D341Med (cell line): ENCODE measurements around the gene RAB27A.
A peak's percentile ranks its signal among the peaks of the same experiment; 100 is the strongest.
"Not testable (repeated sequence)": the region's sequence is repeated elsewhere in the genome, so short reads cannot be mapped to it uniquely, and the experiment has no call there.

Experiments used
- DNase-seq: peaks from one replicate; pipeline ENCODE4 v3.0.0; 2012; ENCODE audit warnings: low spot score

RAB27A gene

GRCh38 chr15:55281517-55282228 is 7.9 kb downstream of the RAB27A start:
- DNase-seq = no peak

DNA sequence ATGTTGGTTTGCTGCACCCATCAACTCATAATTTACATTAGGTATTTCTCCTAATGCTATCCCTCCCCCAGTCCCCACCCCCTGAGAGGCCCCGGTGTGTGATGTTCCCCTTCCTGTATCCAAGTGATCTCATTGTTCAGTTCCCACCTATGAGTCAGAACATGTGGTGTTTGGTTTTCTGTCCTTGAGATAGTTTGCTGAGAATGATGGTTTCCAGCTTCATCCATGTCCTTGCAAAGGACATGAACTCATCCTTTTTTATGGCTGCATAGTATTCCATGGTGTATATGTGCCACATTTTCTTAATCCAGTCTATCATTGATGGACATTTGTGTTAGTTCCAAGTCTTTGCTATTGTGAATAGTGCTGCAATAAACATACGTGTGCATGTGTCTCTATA is 9.0 kb downstream of the RAB27A start:
- DNase-seq = not testable (repeated sequence)

GRCh38 chr15:55279746-55280351 is 9.8 kb downstream of the RAB27A start:
- no peak for DNase-seq

DNA sequence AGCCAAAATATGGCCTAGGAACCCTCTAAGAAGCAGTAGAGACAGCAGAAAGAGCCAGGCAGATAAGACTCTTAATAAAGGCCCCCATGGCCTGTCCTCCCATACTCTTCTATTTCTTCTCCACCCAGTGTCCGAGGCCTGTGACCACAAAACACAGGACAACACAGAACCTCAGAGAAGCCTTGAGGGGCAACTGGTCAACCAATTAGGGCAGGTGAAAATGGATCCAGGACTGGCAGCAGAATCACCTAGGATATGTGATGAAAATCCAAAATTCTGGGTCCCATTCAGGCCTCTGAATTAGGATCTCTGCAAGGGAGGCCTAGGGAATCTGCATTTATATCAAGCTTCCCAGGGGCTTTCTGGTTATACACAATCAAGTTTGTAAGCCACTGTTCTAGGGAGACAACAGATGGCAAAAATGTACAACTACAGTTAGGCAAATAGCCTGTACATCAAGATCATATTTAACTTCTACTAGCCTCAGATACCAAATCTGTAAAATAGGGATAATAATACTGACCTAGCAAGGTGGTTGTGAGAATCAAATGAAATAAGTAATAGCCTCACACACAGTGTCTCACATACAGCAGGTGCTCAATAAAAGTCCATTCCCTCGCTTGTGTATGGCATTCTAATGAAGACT is 10.4 kb downstream of the RAB27A start:
- no peak for DNase-seq

DNA sequence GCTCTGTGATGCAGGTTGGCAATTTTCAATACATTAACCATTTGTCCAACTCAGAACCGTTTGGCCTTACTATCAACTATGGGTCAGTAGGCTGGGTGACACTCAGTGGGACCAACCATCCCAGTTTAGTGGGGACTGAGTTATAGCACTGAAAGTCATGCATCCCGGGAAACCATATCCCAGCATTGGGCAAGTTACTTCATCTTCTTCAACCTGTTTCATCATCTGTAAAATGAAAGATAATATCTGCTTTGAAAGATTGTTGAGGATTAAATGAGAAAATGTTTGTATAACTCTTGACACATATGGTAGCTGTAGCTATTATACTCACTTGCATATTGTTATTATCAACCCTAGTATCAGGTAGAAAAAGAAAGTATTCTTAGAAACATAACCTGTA is 11.9 kb downstream of the RAB27A start:
- DNase-seq = no peak

- DNase-seq = no peak
Measured at GRCh38 chr15:55277116-55277564, 12.5 kb downstream of the RAB27A start.

- DNase-seq = no peak
Measured at GRCh38 chr15:55276324-55276723, 13.3 kb downstream of the RAB27A start.

DNA sequence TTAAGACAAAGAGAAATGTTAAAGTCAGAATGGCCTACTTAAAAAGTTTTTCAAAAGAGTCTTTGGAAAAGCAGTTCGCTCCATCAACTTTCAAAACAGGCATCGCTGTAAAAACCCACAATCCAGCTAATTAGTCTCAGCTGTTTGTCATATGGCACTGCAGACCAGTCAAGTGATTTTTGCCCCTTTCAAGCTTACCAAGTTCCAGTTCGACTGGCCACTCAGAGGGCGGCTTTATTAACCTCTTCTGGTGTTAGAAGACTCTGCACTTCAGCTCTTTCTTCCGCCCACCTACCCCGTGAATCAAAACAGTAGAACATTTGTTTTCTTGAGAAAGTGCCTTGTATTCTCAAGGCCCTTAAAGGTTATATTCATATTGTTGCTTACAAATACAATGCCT is 19.3 kb downstream of the RAB27A start:
- DNase-seq = no peak

GRCh38 chr15:55268176-55268695 is 21.4 kb downstream of the RAB27A start:
- no peak for DNase-seq

DNA sequence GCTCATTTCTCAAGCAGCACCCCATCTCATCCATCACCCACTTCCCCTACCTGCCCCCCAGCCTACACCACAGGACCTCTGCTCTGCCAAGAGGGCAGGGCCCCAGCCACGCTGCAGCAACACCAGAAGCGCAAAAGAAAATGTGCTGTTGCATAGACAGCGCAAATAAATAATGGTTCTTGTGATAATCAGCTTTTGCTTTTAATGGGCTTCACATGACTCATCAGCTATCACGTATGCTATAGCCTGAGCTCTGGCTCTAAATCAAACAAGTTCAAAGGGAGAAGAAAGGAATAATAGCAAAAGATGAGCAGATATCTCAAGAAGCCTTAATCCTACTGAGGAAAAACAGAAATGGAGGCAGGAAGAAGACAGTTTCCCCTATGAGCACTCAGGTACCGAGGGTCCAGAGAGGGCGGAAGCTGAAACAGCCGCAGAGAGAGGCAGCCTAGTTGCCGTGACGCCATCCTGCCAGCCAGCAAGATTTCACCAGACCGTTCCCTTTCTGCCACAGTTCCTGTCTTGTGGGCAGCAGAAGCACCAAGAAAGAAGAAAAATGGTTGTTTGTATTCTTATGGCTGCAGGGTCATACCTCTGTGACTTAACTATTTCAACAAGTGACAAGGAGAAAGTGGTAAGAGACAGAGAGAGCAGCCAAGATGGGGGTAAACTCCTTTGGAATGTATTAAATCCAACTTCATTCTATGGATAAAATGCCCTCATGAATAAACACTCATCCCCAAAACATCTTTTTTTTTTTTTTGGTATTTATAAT is 22.0 kb downstream of the RAB27A start:
- DNase-seq = peak; percentile 25

GRCh38 chr15:55266547-55266946 is 23.1 kb downstream of the RAB27A start:
- DNase-seq = no peak

DNA sequence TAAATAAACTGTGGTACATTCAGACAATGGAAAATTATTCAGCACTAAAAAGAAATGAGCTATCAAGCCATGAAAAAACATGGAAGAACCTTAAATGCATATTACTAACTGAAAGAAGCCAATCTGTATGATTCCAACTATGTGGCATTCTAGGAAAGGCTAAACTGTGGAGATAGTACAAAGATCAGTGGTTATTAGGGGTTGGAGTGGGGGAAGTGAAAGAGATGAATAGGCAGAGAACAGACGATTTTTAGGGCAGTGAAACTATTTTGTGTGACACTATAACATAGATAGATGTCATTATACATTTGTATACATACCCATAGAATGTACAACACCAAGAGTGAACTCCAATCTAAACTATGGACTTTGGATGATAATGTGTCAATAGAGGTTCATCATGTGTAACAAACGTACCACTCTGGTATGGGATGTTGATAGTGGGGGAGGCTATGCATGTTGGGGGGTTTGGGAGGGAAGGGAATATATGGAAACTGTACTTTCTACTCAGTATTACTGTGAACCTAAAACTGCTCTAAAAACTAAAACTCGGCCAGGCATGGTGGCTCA is 29.0 kb downstream of the RAB27A start:
- DNase-seq = no peak

DNA sequence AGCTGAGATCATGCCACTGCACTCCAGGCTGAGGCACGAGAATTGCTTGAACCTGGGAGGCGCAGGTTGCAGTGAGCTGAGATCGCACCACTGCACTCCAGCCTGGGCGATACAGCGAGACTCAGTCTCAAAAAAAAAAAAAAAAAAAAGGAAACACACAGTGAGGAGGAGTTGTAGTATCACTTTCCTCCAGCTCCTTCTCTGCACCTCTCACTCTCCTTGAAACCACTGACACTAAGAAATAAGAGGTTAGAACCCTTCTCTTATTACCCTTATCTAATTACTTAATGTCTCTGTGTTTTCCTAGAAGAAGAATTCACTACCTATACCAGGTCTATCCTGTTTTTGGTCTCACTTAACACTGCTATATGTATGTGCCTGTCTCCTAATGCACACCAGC is 31.7 kb downstream of the RAB27A start:
- DNase-seq = no peak

GRCh38 chr15:55257012-55257670 is 32.5 kb downstream of the RAB27A start:
- no peak for DNase-seq

DNA sequence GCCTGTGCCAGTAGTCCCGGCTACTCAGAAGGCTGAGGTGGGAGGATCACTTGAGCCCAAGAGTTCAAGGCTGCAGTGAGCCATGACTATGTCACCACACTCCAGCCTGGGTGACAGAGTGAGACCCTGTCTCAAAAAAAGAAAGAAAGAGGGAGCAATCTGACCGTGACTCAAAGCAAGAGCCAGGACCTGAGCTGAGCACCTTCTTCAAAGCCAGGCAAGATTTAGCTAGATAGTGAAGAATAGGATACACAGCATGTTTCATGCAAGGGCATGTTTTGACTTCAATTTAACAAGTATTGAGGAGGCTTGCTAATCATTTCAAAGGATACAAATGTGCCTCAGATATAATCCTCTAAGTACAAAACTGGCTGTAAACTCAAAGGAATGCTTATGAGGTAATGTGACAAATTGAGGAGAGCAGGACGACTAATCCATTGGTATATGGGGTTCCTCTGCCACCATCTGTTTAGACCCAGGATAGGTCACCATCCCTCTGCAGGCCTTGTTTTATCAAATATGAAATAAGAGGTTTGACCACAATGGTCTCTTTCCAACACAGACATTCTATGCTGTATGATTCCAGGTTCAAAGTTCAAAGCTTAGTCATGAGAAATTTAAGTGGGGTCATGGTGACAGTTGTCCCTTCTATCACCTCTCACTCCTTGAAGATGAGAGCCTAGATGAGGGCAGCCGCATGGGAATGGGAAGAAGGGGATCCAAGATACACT is 33.2 kb downstream of the RAB27A start:
- DNase-seq = no peak

- DNase-seq = no peak
Measured at GRCh38 chr15:55255714-55256113, 33.9 kb downstream of the RAB27A start.

DNA sequence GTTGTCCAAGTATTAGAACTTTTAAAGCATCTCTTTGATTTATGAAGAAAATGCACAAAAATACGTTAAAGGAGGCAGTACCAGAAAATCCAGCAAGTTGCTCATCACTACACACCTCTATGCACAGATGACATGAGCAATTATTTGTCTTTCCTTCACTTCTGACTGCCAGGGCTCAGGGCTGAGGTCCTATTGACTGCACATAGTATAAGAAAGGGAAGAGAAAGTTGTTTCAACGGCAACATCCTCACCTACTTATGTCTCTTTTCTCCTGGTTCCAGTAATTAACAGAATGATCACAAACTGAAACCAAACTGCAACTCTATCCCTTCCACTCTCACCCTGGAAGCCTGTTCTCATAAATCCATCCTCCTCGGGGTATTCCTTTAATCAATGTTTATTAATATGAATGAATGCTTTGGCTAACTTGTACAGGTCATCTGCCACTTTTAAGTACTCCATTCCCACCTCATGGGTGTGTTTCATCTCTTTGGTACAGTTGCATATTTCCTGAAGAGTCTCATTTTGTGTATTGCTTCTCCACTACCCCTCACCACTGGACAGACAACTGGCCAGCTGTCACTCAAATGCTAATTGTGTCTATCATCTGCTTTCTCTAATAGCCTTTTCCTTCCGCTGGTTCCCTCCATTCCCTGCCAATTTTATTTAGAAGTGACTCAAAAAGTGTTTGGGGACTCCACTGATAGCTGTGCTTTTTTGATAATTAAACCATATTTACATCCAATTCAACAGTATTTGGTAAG is 34.5 kb downstream of the RAB27A start:
- no peak for DNase-seq

- no peak for DNase-seq
Measured at GRCh38 chr15:55253580-55253979, 36.0 kb downstream of the RAB27A start.

GRCh38 chr15:55252201-55252600 is 37.4 kb downstream of the RAB27A start:
- DNase-seq = not testable (repeated sequence)

GRCh38 chr15:55250941-55251340 is 38.7 kb downstream of the RAB27A start:
- no peak for DNase-seq
